ENCODE results near the gene HS6ST3. TPM values are rescaled to one million over a fixed set of nuclear protein-coding genes. Genes with fewer than 3 reads are reported as not detected.

HS6ST3 gene
- total and polyA plus RNA-seq, 2 donors from 2014 or later, result 0.47 to 1.2 TPM

DNA sequence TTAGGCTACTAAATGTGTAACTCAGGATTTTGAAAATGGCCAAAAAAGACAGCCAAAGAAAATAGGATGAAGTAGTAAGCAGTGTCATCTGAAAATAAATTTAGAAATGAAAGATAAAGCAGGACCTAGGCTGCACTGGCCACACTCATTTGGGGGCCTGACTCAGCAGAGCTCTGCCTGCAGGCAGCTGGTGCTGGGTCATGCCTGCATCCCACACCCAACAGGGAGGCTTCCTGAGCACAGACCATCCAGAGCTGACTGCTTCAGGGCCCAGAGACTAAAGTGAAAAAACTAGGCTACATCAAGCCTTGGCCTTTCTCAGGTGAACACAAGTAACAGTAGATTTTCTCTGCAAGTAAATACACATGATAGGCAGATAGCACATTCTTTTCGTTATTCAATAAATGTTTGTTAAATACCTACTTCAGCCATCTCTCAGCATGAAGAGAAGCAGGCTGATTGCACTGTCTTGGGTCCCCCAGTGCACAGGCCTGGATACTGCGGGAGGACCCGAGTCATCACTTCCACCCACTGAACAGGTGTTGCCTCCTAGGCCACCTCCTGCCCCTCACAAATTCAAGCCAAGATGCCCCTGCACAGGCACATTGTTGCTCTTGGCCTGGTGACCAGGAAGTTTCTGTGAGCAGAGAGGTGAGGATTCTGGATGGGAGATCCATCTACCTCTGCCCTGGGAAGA, 620.4 kb downstream of the HS6ST3 start:
- FAIRE-seq, result no peak

DNA sequence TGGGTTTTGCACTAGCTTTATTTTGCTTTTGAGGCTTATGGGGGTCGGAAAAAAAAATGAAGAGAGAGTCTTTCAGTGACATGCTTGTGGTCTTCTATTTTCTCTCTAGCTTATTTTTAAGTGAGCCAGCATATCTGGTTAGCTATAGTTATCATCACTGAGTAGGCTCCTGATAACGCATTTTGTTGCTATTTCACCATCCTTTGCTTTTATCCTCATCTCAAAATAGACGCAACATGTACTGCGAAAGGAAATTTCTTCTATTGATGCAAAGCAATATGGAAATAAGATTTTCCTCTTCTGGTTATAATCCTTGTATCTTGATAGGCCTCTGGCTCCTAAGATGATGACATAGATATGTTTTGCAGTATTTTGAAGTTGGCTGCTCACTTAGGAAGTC, 630.5 kb downstream of the HS6ST3 start:
- H3K9ac ChIP-seq (ENCODE audit: low read length in 3 of 3), result no peak overlapping the region
- TF ChIP-seq, protein P1, sequence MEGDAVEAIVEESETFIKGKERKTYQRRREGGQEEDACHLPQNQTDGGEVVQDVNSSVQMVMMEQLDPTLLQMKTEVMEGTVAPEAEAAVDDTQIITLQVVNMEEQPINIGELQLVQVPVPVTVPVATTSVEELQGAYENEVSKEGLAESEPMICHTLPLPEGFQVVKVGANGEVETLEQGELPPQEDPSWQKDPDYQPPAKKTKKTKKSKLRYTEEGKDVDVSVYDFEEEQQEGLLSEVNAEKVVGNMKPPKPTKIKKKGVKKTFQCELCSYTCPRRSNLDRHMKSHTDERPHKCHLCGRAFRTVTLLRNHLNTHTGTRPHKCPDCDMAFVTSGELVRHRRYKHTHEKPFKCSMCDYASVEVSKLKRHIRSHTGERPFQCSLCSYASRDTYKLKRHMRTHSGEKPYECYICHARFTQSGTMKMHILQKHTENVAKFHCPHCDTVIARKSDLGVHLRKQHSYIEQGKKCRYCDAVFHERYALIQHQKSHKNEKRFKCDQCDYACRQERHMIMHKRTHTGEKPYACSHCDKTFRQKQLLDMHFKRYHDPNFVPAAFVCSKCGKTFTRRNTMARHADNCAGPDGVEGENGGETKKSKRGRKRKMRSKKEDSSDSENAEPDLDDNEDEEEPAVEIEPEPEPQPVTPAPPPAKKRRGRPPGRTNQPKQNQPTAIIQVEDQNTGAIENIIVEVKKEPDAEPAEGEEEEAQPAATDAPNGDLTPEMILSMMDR (IDR thresholded peaks at IDR 0.05; ENCODE audit: borderline replicate concordance, extremely low read depth, insufficient read depth), result no peak
- no peaks in the 10 kb centered on the region for H3K9me3 ChIP-seq (ENCODE audit: control insufficient read depth in 2 of 3, insufficient read depth in 1 of 3, low read length in 3 of 3)
- DNase-seq, result no peak
- intact Hi-C loops (cut with DNase I), result no loop called here
- no peaks in the 10 kb centered on the region for H3K27me3 ChIP-seq (ENCODE audit: control insufficient read depth, insufficient read depth, low read length)
- H3K36me3 ChIP-seq (ENCODE audit: control insufficient read depth in 2 of 3, insufficient read depth in 3 of 3, low read length in 3 of 3), result no peaks in the 10 kb centered on the region
- no peak overlapping the region for H3K27ac ChIP-seq (ENCODE audit: low read depth in 2 of 2, low read length in 2 of 2)
- no peak for FAIRE-seq
- H3K4me3 ChIP-seq (ENCODE audit: low read length in 3 of 3), result no peak overlapping the region
- H3K4me1 ChIP-seq (ENCODE audit: control insufficient read depth in 2 of 3, insufficient read depth in 2 of 3, low read depth in 1 of 3, low read length in 3 of 3), result no peaks in the 10 kb centered on the region

More for the DNA sequence above, 620.4 kb downstream of the HS6ST3 start:
- intact Hi-C loops (cut with DNase I), result no loop called here
- H3K9me3 ChIP-seq (ENCODE audit: control insufficient read depth in 2 of 3, insufficient read depth in 1 of 3, low read length in 3 of 3), result no peaks in the 10 kb centered on the region
- no peaks in the 10 kb centered on the region for H3K36me3 ChIP-seq (ENCODE audit: control insufficient read depth in 2 of 3, insufficient read depth in 3 of 3, low read length in 3 of 3)
- no peak overlapping the region for H3K9ac ChIP-seq (ENCODE audit: low read length in 3 of 3)
- peak in 1 of 5 donors; percentile 6 for DNase-seq
- H3K4me1 ChIP-seq (ENCODE audit: control insufficient read depth in 2 of 3, insufficient read depth in 2 of 3, low read depth in 1 of 3, low read length in 3 of 3), result no peaks in the 10 kb centered on the region
- TF ChIP-seq, protein P1 (IDR thresholded peaks at IDR 0.05; ENCODE audit: borderline replicate concordance, extremely low read depth, insufficient read depth), result no peak
- H3K27me3 ChIP-seq (ENCODE audit: control insufficient read depth, insufficient read depth, low read length), result no peaks in the 10 kb centered on the region
- no peak overlapping the region for H3K4me3 ChIP-seq (ENCODE audit: low read length in 3 of 3)
- no peak overlapping the region for H3K27ac ChIP-seq (ENCODE audit: low read depth in 2 of 2, low read length in 2 of 2)

DNA sequence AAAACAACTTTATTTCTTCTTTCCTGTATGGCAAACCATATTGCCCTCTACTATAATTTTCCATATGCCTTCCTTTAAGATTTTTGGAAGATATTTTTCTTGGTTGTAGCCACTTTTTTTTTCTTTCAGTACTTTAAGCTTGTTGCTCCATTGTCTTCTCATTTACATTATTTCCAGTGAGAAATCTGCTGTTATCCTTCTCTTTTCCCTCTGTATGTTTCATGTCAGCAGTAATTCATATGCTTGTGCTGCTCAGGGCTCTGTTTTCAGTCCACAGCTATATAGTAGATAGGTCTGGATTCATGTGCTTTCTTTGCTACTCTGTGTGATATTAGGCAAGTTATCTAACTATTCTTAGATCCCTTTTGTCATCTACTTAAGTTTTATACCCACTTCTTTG, 636.7 kb downstream of the HS6ST3 start:
- DNase-seq, result no peak
- Histone ChIP-seq H3K4me3 (ENCODE audit: low read length in 3 of 3) (no peak overlapping the region), H3K27ac (ENCODE audit: low read depth in 2 of 2, low read length in 2 of 2) (no peak overlapping the region), H3K9ac (ENCODE audit: low read length in 3 of 3) (no peak overlapping the region), H3K27me3 (ENCODE audit: control insufficient read depth, insufficient read depth, low read length) (no peaks in the 10 kb centered on the region), H3K4me1 (ENCODE audit: control insufficient read depth in 2 of 3, insufficient read depth in 2 of 3, low read depth in 1 of 3, low read length in 3 of 3) (no peaks in the 10 kb centered on the region), H3K36me3 (ENCODE audit: control insufficient read depth in 2 of 3, insufficient read depth in 3 of 3, low read length in 3 of 3) (no peaks in the 10 kb centered on the region), H3K9me3 (ENCODE audit: control insufficient read depth in 2 of 3, insufficient read depth in 1 of 3, low read length in 3 of 3) (peaks cover 0 to 4% (median 0%) of the 10 kb centered on the region in 3 donors)
- no peak for FAIRE-seq
- intact Hi-C loops (cut with DNase I), result no loop called here
- TF ChIP-seq, protein P1 (IDR thresholded peaks at IDR 0.05; ENCODE audit: borderline replicate concordance, extremely low read depth, insufficient read depth), result no peak
